Measurements from ENCODE around the gene ERC2. TPM values are rescaled to one million over a fixed set of nuclear protein-coding genes. Genes with fewer than 3 reads are reported as not detected.

Gene ERC2
- total and polyA plus RNA-seq, 2 donors (not counting 3 experiments of a cell fraction or from before 2014, with no cell fraction given), result 5.6 to 15.5 TPM

- Histone ChIP-seq H3K27ac (ENCODE audit: insufficient read depth, low read depth, low read length) (no peak overlapping the region), H4K20me1 (replicated peaks; ENCODE audit: control insufficient read depth, extremely low read depth, insufficient read depth, low read length) (no peaks in the 10 kb centered on the region), H3K27me3 (ENCODE audit: control insufficient read depth in 2 of 2, insufficient read depth in 2 of 2, low read length in 2 of 2) (no peaks in the 10 kb centered on the region), H3K79me2 (ENCODE audit: control insufficient read depth, insufficient read depth, low read length) (no peaks in the 10 kb centered on the region), H3K4me1 (ENCODE audit: control insufficient read depth, extremely low read depth, insufficient read depth, low read length) (no peaks in the 10 kb centered on the region), H3K9me1 (replicated peaks; ENCODE audit: control insufficient read depth, extremely low read depth, insufficient read depth, low read length) (no peaks in the 10 kb centered on the region), H3K36me3 (ENCODE audit: control insufficient read depth in 2 of 2, extremely low read depth in 1 of 2, insufficient read depth in 2 of 2, low read length in 2 of 2) (no peaks in the 10 kb centered on the region), H3K9me3 (replicated peaks; ENCODE audit: control insufficient read depth, insufficient read depth, low read length) (no peaks in the 10 kb centered on the region), H3K9ac (replicated peaks; ENCODE audit: extremely low read depth, insufficient read depth, low read length) (no peak overlapping the region), H3K4me2 (ENCODE audit: insufficient read depth, low read length) (no peak overlapping the region), H3K4me3 (replicated peaks in 1 of 3; ENCODE audit: insufficient read depth in 1 of 3, low read depth in 1 of 3, low read length in 3 of 3) (no peak overlapping the region), H2AFZ (ENCODE audit: low read depth, low read length) (no peak overlapping the region)
- intact Hi-C loops (cut with micrococcal nuclease), result no loop called here
- CTCF ChIA-PET, result interaction anchor here (1.1 to 1.3 kb wide), 3 partner anchors 9 to 16 kb away, joined by 3 to 4 read pairs (median 3); no protein-coding TSS in a partner anchor
- BruUV-seq (replicated peaks), result no TSS peak
- FAIRE-seq (no peak), DNase-seq (ENCODE audit: low read depth, low spot score) (no peak)
- POLR2A ChIA-PET, result no interaction called here
- TF ChIP-seq POLR2AphosphoS5 (IDR thresholded peaks at IDR 0.05; ENCODE audit: insufficient read depth, low read depth, low read length), result no peak
- no peak for TF ChIP-seq POLR2A (IDR thresholded peaks at IDR 0.05; ENCODE audit: low read depth, low read length)
- TF ChIP-seq EZH2 (IDR thresholded peaks at IDR 0.05; ENCODE audit: borderline replicate concordance, low read depth, low read length, severe bottlenecking), result no peak
- no peak for TF ChIP-seq MAX (IDR thresholded peaks at IDR 0.05; ENCODE audit: insufficient read depth, insufficient read length)
- TF ChIP-seq CTCF (IDR thresholded peaks at IDR 0.05; ENCODE audit: extremely low read depth in 1 of 2, insufficient read depth in 1 of 2, low read depth in 1 of 2, low read length in 2 of 2), result no peak
- TF ChIP-seq JUN (IDR thresholded peaks at IDR 0.05; ENCODE audit: borderline replicate concordance, insufficient read depth, insufficient read length, low read depth), result no peak
- no peak for TF ChIP-seq GATA2 (IDR thresholded peaks at IDR 0.05; ENCODE audit: insufficient read depth, insufficient read length, low read depth, low read length)
- no peak for TF ChIP-seq FOS (IDR thresholded peaks at IDR 0.05; ENCODE audit: borderline replicate concordance, insufficient read depth, low read length)
- no peak for TF ChIP-seq MYC (IDR thresholded peaks at IDR 0.05; ENCODE audit: low read depth, low read length)
- dilution Hi-C loops (cut with MboI; ENCODE audit: extremely low pct_ligation_motif_present, low sequenced_read_pairs), result no loop called here
Measured at GRCh38 chr3:56055546-56055945, 412.7 kb downstream of the ERC2 start.
